WTC11 (cell line): ENCODE results near the gene DUSP11. TPM values are rescaled to one million over a fixed set of nuclear protein-coding genes. Genes with fewer than 3 reads are reported as not detected.

ENCODE experiments used
- ATAC-seq: fragments of 200-7000 bp; cut with Tn5 transposase; 2 replicates; pipeline ENCODE4 v1.10.0; 2021; ENCODE audit warnings: mild to moderate bottlenecking, moderate library complexity
- CTCF ChIA-PET: fragments of 300-600 bp; sonication (Branson Sonifier 250); formaldehyde crosslinking; loops from one replicate; lab custom pipeline; 2021; ENCODE audit warnings: antibody characterized with exemption; lab: Charles Lee
- POLR2A ChIA-PET: fragments of 350-600 bp; sonication (Branson Sonifier 250); formaldehyde crosslinking; loops from one replicate; lab custom pipeline; 2021; ENCODE audit warnings: antibody characterized with exemption; lab: Charles Lee
- DNase-seq: peaks from one replicate; pipeline ENCODE4 v3.0.0; 2021; ENCODE audit warnings: low spot score
- H3K27ac Mint-ChIP-seq: 2 replicates; pipeline ENCODE4 v1.8.0; 2021; ENCODE audit warnings: mixed read lengths
- H3K27me3 Mint-ChIP-seq: 2 replicates; pipeline ENCODE4 v1.8.0; 2021; ENCODE audit warnings: low read depth, mild to moderate bottlenecking, moderate library complexity, mixed read lengths
- H3K36me3 Mint-ChIP-seq: 2 replicates; pipeline ENCODE4 v1.8.0; 2021; ENCODE audit warnings: mixed read lengths
- H3K4me1 Mint-ChIP-seq: 2 replicates; pipeline ENCODE4 v1.8.0; 2022; ENCODE audit warnings: mixed read lengths
- H3K4me3 Mint-ChIP-seq: 2 replicates; pipeline ENCODE4 v1.8.0; 2021; ENCODE audit warnings: mild to moderate bottlenecking, moderate library complexity, mixed read lengths
- H3K9me3 Mint-ChIP-seq: 2 replicates; pipeline ENCODE4 v1.8.0; 2021; ENCODE audit warnings: mixed read lengths
- AR ChIP-seq: fragments of 250-450 bp; sonication (Bioruptor Pico); IDR thresholded peaks from 2 replicates; pipeline ENCODE4 v1.9.0; 2021; ENCODE audit warnings: mild to moderate bottlenecking
- EMX1 ChIP-seq: fragments of 250-450 bp; sonication (Bioruptor Pico); IDR thresholded peaks from 2 replicates; pipeline ENCODE4 v1.8.0; 2021; ENCODE audit warnings: mild to moderate bottlenecking
- FOXP1 ChIP-seq: sonication (generic); formaldehyde crosslinking; IDR thresholded peaks from 2 replicates; pipeline ENCODE4 v1.8.0; 2022; ENCODE audit warnings: missing genetic modification reagents, mild to moderate bottlenecking, moderate library complexity, borderline replicate concordance
- JAZF1 ChIP-seq: fragments of 250-450 bp; sonication (Bioruptor Pico); IDR thresholded peaks from 2 replicates; pipeline ENCODE4 v1.9.0; 2021; ENCODE audit warnings: moderate library complexity, mild to moderate bottlenecking, inconsistent platforms
- MXD4 ChIP-seq: fragments of 250-450 bp; sonication (Bioruptor Pico); IDR thresholded peaks from 2 replicates; pipeline ENCODE4 v1.8.0; 2021; ENCODE audit warnings: mild to moderate bottlenecking, moderate library complexity, borderline replicate concordance
- NR2C2 ChIP-seq: sonication (generic); formaldehyde crosslinking; IDR thresholded peaks from 2 replicates; pipeline ENCODE4 v1.8.0; 2022; ENCODE audit warnings: mild to moderate bottlenecking, missing genetic modification reagents
- OVOL2 ChIP-seq: fragments of 250-450 bp; sonication (Bioruptor Pico); IDR thresholded peaks from 2 replicates; pipeline ENCODE4 v1.9.0; 2021; ENCODE audit warnings: mild to moderate bottlenecking, borderline replicate concordance
- STAT6 ChIP-seq: sonication (generic); formaldehyde crosslinking; conservative IDR thresholded peaks from 2 replicates; pipeline ENCODE4 v1.8.1; 2023; ENCODE audit warnings: mild to moderate bottlenecking, low read depth, missing genetic modification reagents, moderate library complexity
- TP53 ChIP-seq: sonication (generic); formaldehyde crosslinking; IDR thresholded peaks from 2 replicates; pipeline ENCODE4 v1.8.1; 2023; ENCODE audit warnings: mild to moderate bottlenecking, missing genetic modification reagents
- ZBTB21 ChIP-seq: sonication (generic); formaldehyde crosslinking; IDR thresholded peaks from 2 replicates; pipeline ENCODE4 v1.8.1; 2023; ENCODE audit warnings: mild to moderate bottlenecking, missing genetic modification reagents, borderline replicate concordance
- ZMAT4 ChIP-seq: fragments of 250-450 bp; sonication (Bioruptor Pico); IDR thresholded peaks from 2 replicates; pipeline ENCODE4 v1.9.0; 2021; ENCODE audit warnings: mild to moderate bottlenecking
- ZNF219 ChIP-seq: sonication (generic); formaldehyde crosslinking; IDR thresholded peaks from 2 replicates; pipeline ENCODE4 v1.8.0; 2023; ENCODE audit warnings: missing genetic modification reagents, mild to moderate bottlenecking, borderline replicate concordance
- ZNF423 ChIP-seq: fragments of 250-450 bp; sonication (Bioruptor Pico); IDR thresholded peaks from 2 replicates; pipeline ENCODE4 v2.1.2; 2022; ENCODE audit warnings: mild to moderate bottlenecking, moderate library complexity
- ZNF425 ChIP-seq: fragments of 250-450 bp; sonication (Bioruptor Pico); conservative IDR thresholded peaks from 2 replicates; pipeline ENCODE4 v1.9.0; 2021; ENCODE audit warnings: mild to moderate bottlenecking
- ZNF671 ChIP-seq: fragments of 250-450 bp; sonication (Bioruptor Pico); IDR thresholded peaks from 2 replicates; pipeline ENCODE4 v1.8.0; 2021; ENCODE audit warnings: mild to moderate bottlenecking
- total RNA-seq: library from RNA; stranded (reverse); gene quantifications from 3 replicates; pipeline ENCODE4 v1.2.3, GENCODE V29; 2021
- TF ChIP-seq, protein P1 (sequence below): fragments of 250-450 bp; sonication (Bioruptor Pico); IDR thresholded peaks from 2 replicates; pipeline ENCODE4 v1.9.0; 2021; ENCODE audit warnings: moderate library complexity, mild to moderate bottlenecking, inconsistent platforms, borderline replicate concordance
- TF ChIP-seq, protein P2 (sequence below): sonication (generic); formaldehyde crosslinking; IDR thresholded peaks from 2 replicates; pipeline ENCODE4 v1.8.0; 2022; ENCODE audit warnings: mild to moderate bottlenecking, missing genetic modification reagents
- TF ChIP-seq, protein P3 (sequence below): sonication (generic); formaldehyde crosslinking; conservative IDR thresholded peaks from 2 replicates; pipeline ENCODE4 v1.8.1; 2022; ENCODE audit warnings: mild to moderate bottlenecking, missing genetic modification reagents
- TF ChIP-seq, protein P4 (sequence below): sonication (generic); formaldehyde crosslinking; IDR thresholded peaks from 2 replicates; pipeline ENCODE4 v1.8.1; 2022; ENCODE audit warnings: mild to moderate bottlenecking, missing genetic modification reagents, moderate library complexity, borderline replicate concordance

Gene DUSP11
- total RNA-seq, 1 experiment from 2014 or later = 16.8 TPM

- DNase-seq (no peak), ATAC-seq (no peak)
- Mint-ChIP-seq H3K36me3 (peaks cover 55% of the 10 kb centered on the region), H3K9me3 (no peaks in the 10 kb centered on the region), H3K4me3 (no peak overlapping the region), H3K27me3 (no peaks in the 10 kb centered on the region), H3K4me1 (no peaks in the 10 kb centered on the region), H3K27ac (no peak overlapping the region)
- ChIA-PET CTCF (no interaction called here), POLR2A (no interaction called here)
- TF ChIP-seq ZNF219 (CRISPR knock-in tag) (no peak), FOXP1 (no peak), ZNF425 (CRISPR knock-in tag) (no peak), OVOL2 (no peak), MXD4 (CRISPR knock-in tag) (no peak), STAT6 (no peak), ZBTB21 (no peak), ZMAT4 (CRISPR knock-in tag) (no peak)
- TF ChIP-seq, protein P1, sequence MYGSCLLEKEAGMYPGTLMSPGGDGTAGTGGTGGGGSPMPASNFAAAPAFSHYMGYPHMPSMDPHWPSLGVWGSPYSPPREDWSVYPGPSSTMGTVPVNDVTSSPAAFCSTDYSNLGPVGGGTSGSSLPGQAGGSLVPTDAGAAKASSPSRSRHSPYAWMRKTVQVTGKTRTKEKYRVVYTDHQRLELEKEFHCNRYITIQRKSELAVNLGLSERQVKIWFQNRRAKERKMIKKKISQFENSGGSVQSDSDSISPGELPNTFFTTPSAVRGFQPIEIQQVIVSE (CRISPR knock-in tag) = no peak
- TF ChIP-seq, protein P2, sequence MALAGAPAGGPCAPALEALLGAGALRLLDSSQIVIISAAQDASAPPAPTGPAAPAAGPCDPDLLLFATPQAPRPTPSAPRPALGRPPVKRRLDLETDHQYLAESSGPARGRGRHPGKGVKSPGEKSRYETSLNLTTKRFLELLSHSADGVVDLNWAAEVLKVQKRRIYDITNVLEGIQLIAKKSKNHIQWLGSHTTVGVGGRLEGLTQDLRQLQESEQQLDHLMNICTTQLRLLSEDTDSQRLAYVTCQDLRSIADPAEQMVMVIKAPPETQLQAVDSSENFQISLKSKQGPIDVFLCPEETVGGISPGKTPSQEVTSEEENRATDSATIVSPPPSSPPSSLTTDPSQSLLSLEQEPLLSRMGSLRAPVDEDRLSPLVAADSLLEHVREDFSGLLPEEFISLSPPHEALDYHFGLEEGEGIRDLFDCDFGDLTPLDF = no peak
- TF ChIP-seq, protein P3, sequence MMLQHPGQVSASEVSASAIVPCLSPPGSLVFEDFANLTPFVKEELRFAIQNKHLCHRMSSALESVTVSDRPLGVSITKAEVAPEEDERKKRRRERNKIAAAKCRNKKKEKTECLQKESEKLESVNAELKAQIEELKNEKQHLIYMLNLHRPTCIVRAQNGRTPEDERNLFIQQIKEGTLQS (CRISPR knock-in tag) = no peak
Measured at GRCh38 chr2:73770725-73771124, 9.2 kb downstream of the DUSP11 start.

GRCh38 chr2:73766994-73767393, 12.9 kb downstream of the DUSP11 start:
- CTCF ChIA-PET = no interaction called here
- Mint-ChIP-seq H3K27me3 (no peaks in the 10 kb centered on the region), H3K9me3 (no peaks in the 10 kb centered on the region), H3K4me1 (no peaks in the 10 kb centered on the region), H3K4me3 (no peak overlapping the region), H3K36me3 (peaks cover 45% of the 10 kb centered on the region), H3K27ac (no peak overlapping the region)
- DNase-seq (no peak), ATAC-seq (no peak)
- POLR2A ChIA-PET = no interaction called here
- TF ChIP-seq ZNF423 (no peak), JAZF1 (CRISPR knock-in tag) (no peak), TP53 (CRISPR knock-in tag) (no peak), AR (CRISPR knock-in tag) (no peak), NR2C2 (CRISPR knock-in tag) (no peak), EMX1 (CRISPR knock-in tag) (no peak), ZNF671 (no peak)
- TF ChIP-seq, protein P4, sequence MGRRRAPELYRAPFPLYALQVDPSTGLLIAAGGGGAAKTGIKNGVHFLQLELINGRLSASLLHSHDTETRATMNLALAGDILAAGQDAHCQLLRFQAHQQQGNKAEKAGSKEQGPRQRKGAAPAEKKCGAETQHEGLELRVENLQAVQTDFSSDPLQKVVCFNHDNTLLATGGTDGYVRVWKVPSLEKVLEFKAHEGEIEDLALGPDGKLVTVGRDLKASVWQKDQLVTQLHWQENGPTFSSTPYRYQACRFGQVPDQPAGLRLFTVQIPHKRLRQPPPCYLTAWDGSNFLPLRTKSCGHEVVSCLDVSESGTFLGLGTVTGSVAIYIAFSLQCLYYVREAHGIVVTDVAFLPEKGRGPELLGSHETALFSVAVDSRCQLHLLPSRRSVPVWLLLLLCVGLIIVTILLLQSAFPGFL (CRISPR knock-in tag) = no peak
